H1 (cell line): ENCODE results near the gene COL4A3. TPM values are rescaled to one million over a fixed set of nuclear protein-coding genes. Genes with fewer than 3 reads are reported as not detected.

ENCODE experiments used
- CTCF ChIA-PET: fragments of 300-600 bp; sonication (Branson Sonifier 250); formaldehyde crosslinking; loops from one replicate; lab custom pipeline; 2021; ENCODE audit not compliant: partially characterized antibody; lab: Charles Lee
- POLR2A ChIA-PET: fragments of 300-600 bp; sonication (Branson Sonifier 250); formaldehyde crosslinking; loops from one replicate; lab custom pipeline; 2021; ENCODE audit warnings: inconsistent platforms; ENCODE audit not compliant: partially characterized antibody; lab: Charles Lee
- DNase-seq, 2 experiments: peaks; one replicate each; pipeline versions ENCODE4 v3.0.0 to v3.0.0-alpha.2; 2010 to 2022; ENCODE audit warnings: low spot score in 2 of 2, low read depth in 1 of 2, mixed read lengths in 1 of 2
- FAIRE-seq: peaks from 2 replicates; lab custom pipeline; 2011; peaks lifted over from hg19 to GRCh38; lab: Jason Lieb, UNC
- H2AFZ ChIP-seq: 2 replicates; pipeline ENCODE4 v1.8.1; 2012; ENCODE audit warnings: low read length, inconsistent platforms
- H2AK5ac ChIP-seq: 2 replicates; pipeline ENCODE4 v1.6.1; 2013; ENCODE audit warnings: low read depth, low read length
- H2BK120ac ChIP-seq: replicated peaks from 2 replicates; pipeline ENCODE3; 2013; ENCODE audit warnings: low read depth, low read length, inconsistent platforms
- H2BK12ac ChIP-seq: 2 replicates; pipeline ENCODE4 v1.6.1; 2013; ENCODE audit warnings: low read depth, low read length
- H2BK15ac ChIP-seq: 2 replicates; pipeline ENCODE4 v1.6.1; 2013; ENCODE audit warnings: low read length
- H2BK20ac ChIP-seq: 2 replicates; pipeline ENCODE4 v1.6.1; 2013; ENCODE audit warnings: low read length
- H2BK5ac ChIP-seq: 2 replicates; pipeline ENCODE4 v1.6.1; 2013; ENCODE audit warnings: low read depth, low read length
- H3K14ac ChIP-seq: 2 replicates; pipeline ENCODE4 v1.6.1; 2013; ENCODE audit warnings: inconsistent platforms; ENCODE audit not compliant: insufficient read length
- H3K18ac ChIP-seq: 2 replicates; pipeline ENCODE4 v1.6.1; 2013; ENCODE audit warnings: low read length; ENCODE audit errors: extremely low read depth
- H3K23ac ChIP-seq: 2 replicates; pipeline ENCODE4 v1.6.1; 2013; ENCODE audit warnings: inconsistent platforms; ENCODE audit not compliant: insufficient read length
- H3K23me2 ChIP-seq: 2 replicates; pipeline ENCODE4 v1.6.1; 2013; ENCODE audit warnings: low read depth, low read length
- H3K27ac ChIP-seq: 2 replicates; pipeline ENCODE4 v1.6.1; 2011; ENCODE audit warnings: low read depth, low read length, inconsistent platforms
- H3K27me3 ChIP-seq, 4 experiments: replicated peaks in 1 of 4; 1 replicate in 1 of 4; 2 replicates in 3 of 4; pipeline versions ENCODE4 v1.6.1 to v1.8.1; 2011 to 2013; ENCODE audit warnings: low read length in 3 of 4, mild to moderate bottlenecking in 3 of 4, inconsistent platforms in 2 of 4, mixed read lengths in 2 of 4, moderate library complexity in 1 of 4; ENCODE audit not compliant: control insufficient read depth in 3 of 4, insufficient read depth in 3 of 4; ENCODE audit errors: extremely low read depth in 1 of 4
- H3K36me3 ChIP-seq, 4 experiments: 2 replicates each; pipeline versions ENCODE4 v1.6.1 to v1.8.1; 2011 to 2013; ENCODE audit warnings: mild to moderate bottlenecking in 4 of 4, low read length in 3 of 4, moderate library complexity in 2 of 4, control low read depth in 1 of 4, inconsistent platforms in 1 of 4; ENCODE audit not compliant: insufficient read depth in 4 of 4, control insufficient read depth in 2 of 4
- H3K4ac ChIP-seq: replicated peaks from 2 replicates; pipeline ENCODE3; 2013; ENCODE audit warnings: low read length, low read depth, mixed read lengths, inconsistent platforms; ENCODE audit not compliant: insufficient read length
- H3K4me1 ChIP-seq, 4 experiments: replicated peaks in 1 of 4; 1 replicate in 1 of 4; 2 replicates in 3 of 4; pipeline versions ENCODE4 v1.6.1 to v1.8.1; 2011 to 2013; ENCODE audit warnings: low read length in 3 of 4, inconsistent platforms in 2 of 4, mixed read lengths in 1 of 4; ENCODE audit not compliant: insufficient read depth in 4 of 4, control insufficient read depth in 3 of 4
- H3K4me2 ChIP-seq, 2 experiments: 2 replicates each; pipeline versions ENCODE4 v1.6.1 to v1.8.1; 2011 to 2013; ENCODE audit warnings: low read depth in 2 of 2, low read length in 2 of 2, control low read depth in 1 of 2, inconsistent platforms in 1 of 2, mild to moderate bottlenecking in 1 of 2; ENCODE audit not compliant: insufficient read depth in 1 of 2
- H3K4me3 ChIP-seq, 4 experiments: fragments of 200-600, 300-600 bp in 1 of 4; sonication (generic), shearing (Covaris generic), sonication (Bioruptor Twin) in 1 of 4; 2 replicates each; pipeline versions ENCODE4 v1.5.1 to v1.8.1; 2011 to 2016; ENCODE audit warnings: low read length in 4 of 4, low read depth in 3 of 4, control low read depth in 2 of 4, inconsistent platforms in 2 of 4, mild to moderate bottlenecking in 2 of 4, mixed read lengths in 1 of 4, moderate library complexity in 1 of 4; ENCODE audit not compliant: insufficient read depth in 2 of 4; ENCODE audit errors: extremely low read depth in 1 of 4
- H3K56ac ChIP-seq: replicated peaks from 2 replicates; pipeline ENCODE3; 2013; ENCODE audit warnings: low read depth, mild to moderate bottlenecking, mixed read lengths, low read length, inconsistent platforms; ENCODE audit not compliant: insufficient read length
- H3K79me1 ChIP-seq: 2 replicates; pipeline ENCODE4 v1.6.1; 2013; ENCODE audit warnings: low read depth, low read length, control low read depth
- H3K79me2 ChIP-seq, 2 experiments: 2 replicates each; pipeline versions ENCODE4 v1.6.1 to v1.8.1; 2012 to 2013; ENCODE audit warnings: low read length in 2 of 2, mild to moderate bottlenecking in 2 of 2, inconsistent platforms in 1 of 2; ENCODE audit not compliant: insufficient read depth in 2 of 2, control insufficient read depth in 1 of 2
- H3K9ac ChIP-seq, 4 experiments: replicated peaks in 1 of 4; 1 replicate in 1 of 4; 2 replicates in 3 of 4; pipeline versions ENCODE4 v1.6.1 to v1.8.1; 2011 to 2013; ENCODE audit warnings: low read depth in 3 of 4, low read length in 3 of 4, control low read depth in 2 of 4, mild to moderate bottlenecking in 2 of 4, moderate library complexity in 2 of 4, inconsistent platforms in 1 of 4; ENCODE audit errors: extremely low read depth in 1 of 4
- H3K9me3 ChIP-seq, 2 experiments: 2 replicates each; pipeline versions ENCODE4 v1.6.1 to v1.8.1; 2012 to 2013; ENCODE audit warnings: mild to moderate bottlenecking in 2 of 2, moderate library complexity in 2 of 2, control low read depth in 1 of 2, inconsistent platforms in 1 of 2, low read depth in 1 of 2, low read length in 1 of 2, mixed read lengths in 1 of 2; ENCODE audit not compliant: insufficient read depth in 2 of 2
- H4K20me1 ChIP-seq, 2 experiments: replicated peaks in 1 of 2; 2 replicates each; pipeline versions ENCODE3 to v1.8.1; 2011 to 2013; ENCODE audit warnings: inconsistent platforms in 2 of 2, low read length in 2 of 2, mild to moderate bottlenecking in 1 of 2; ENCODE audit not compliant: insufficient read depth in 2 of 2, control insufficient read depth in 1 of 2
- H4K5ac ChIP-seq: 2 replicates; pipeline ENCODE4 v1.6.1; 2013; ENCODE audit warnings: low read length, low read depth, mixed read lengths, inconsistent platforms; ENCODE audit not compliant: insufficient read length
- H4K8ac ChIP-seq: 2 replicates; pipeline ENCODE4 v1.8.0; 2013; ENCODE audit warnings: mild to moderate bottlenecking, moderate library complexity, low read length, inconsistent platforms; ENCODE audit not compliant: insufficient read depth; ENCODE audit errors: extremely low read depth
- H4K91ac ChIP-seq: replicated peaks from 2 replicates; pipeline ENCODE3; 2013; ENCODE audit warnings: low read length, mixed read lengths, inconsistent platforms; ENCODE audit not compliant: insufficient read length
- BACH1 ChIP-seq: IDR thresholded peaks from 2 replicates; pipeline ENCODE4 v1.6.1; 2012; ENCODE audit warnings: low read length, improper control_type of control experiment
- BCL11A ChIP-seq, 2 experiments: IDR thresholded peaks; one replicate each; pipeline ENCODE4 v1.6.1; 2011; ENCODE audit warnings: low read depth in 2 of 2, low read length in 2 of 2, mild to moderate bottlenecking in 2 of 2
- CBX5 ChIP-seq: fragments of 300-800, 300-1000 bp; sonication (generic); IDR thresholded peaks from 2 replicates; pipeline ENCODE4 v1.7.1; 2016; ENCODE audit warnings: antibody characterized with exemption, low read length, low read depth
- CTCF ChIP-seq, 3 experiments: IDR thresholded peaks; 1 replicate in 2 of 3; 2 replicates in 1 of 3; pipeline versions ENCODE4 v1.5.1 to v1.6.1; 2011; ENCODE audit warnings: low read length in 3 of 3, mild to moderate bottlenecking in 3 of 3, inconsistent platforms in 2 of 3, low read depth in 1 of 3, moderate library complexity in 1 of 3; ENCODE audit not compliant: insufficient read depth in 1 of 3; ENCODE audit errors: control extremely low read depth in 1 of 3
- EZH2 ChIP-seq: fragments of 200-600 bp; sonication (generic); IDR thresholded peaks from 2 replicates; pipeline ENCODE4 v1.7.1; 2012; ENCODE audit warnings: low read depth, mild to moderate bottlenecking, moderate library complexity, low read length, inconsistent platforms; ENCODE audit not compliant: severe bottlenecking
- GABPA ChIP-seq: IDR thresholded peaks from 2 replicates; pipeline ENCODE4 v1.6.1; 2011; ENCODE audit warnings: mild to moderate bottlenecking, low read length, moderate library complexity, borderline replicate concordance; ENCODE audit not compliant: insufficient read depth
- SIRT6 ChIP-seq: IDR thresholded peaks from one replicate; pipeline ENCODE4 v1.7.1; 2012; ENCODE audit warnings: low read length, inconsistent platforms
- SP4 ChIP-seq: IDR thresholded peaks from 2 replicates; pipeline ENCODE4 v1.6.1; 2012; ENCODE audit warnings: low read length, inconsistent platforms
- ZNF274 ChIP-seq: IDR thresholded peaks from 2 replicates; pipeline ENCODE4 v1.7.0; 2012; ENCODE audit warnings: low read length, borderline replicate concordance; ENCODE audit errors: extremely low read depth
- WGBS, 2 experiments: shearing (Covaris generic) in 1 of 2; methylation state at CpG; one replicate each; pipeline versions ENCODE4 v1.1.6 to v1.1.7; 2013 to 2015; ENCODE audit warnings: low lambda C conversion rate in 2 of 2, mixed read lengths in 2 of 2, inconsistent platforms in 1 of 2, low coverage in 1 of 2, missing lambda C conversion rate in 1 of 2; ENCODE audit not compliant: insufficient replicate concordance in 2 of 2, insufficient coverage in 1 of 2, insufficient read length in 1 of 2; ENCODE audit errors: extremely low coverage in 1 of 2, missing lambda C conversion rate in 1 of 2; 5-methylcytosine and 5-hydroxymethylcytosine counted together
- polyA plus RNA-seq, 7 experiments: library from polyadenylated mRNA; depleted of rRNA in 3 of 7; stranded (reverse) in 5 of 7; unstranded in 2 of 7; fragments of >200 nt in 5 of 7; fragments of 200-250 nt in 2 of 7; gene quantifications; 1 replicate in 5 of 7; 2 replicates in 1 of 7; 4 replicates in 1 of 7; pipeline versions ENCODE4 v1.2.1 to v1.2.3, GENCODE V29; 2011 to 2013; ENCODE audit warnings: missing spikeins in 2 of 7, mixed read lengths in 2 of 7
- total RNA-seq: library from RNA; stranded (reverse); fragmentation: NEBNext Ultra II Directional; extraction: Animal tissue kit (Norgen Biotek cat#: 25700); gene quantifications from 2 replicates; pipeline ENCODE4 v1.2.1, GENCODE V29; 2021

The COL4A3 gene
- total and polyA plus RNA-seq, 2 of the 8 experiments (the other 6 are each of a cell fraction or from before 2014, with no cell fraction given): 0.12 to 0.17 TPM

DNA sequence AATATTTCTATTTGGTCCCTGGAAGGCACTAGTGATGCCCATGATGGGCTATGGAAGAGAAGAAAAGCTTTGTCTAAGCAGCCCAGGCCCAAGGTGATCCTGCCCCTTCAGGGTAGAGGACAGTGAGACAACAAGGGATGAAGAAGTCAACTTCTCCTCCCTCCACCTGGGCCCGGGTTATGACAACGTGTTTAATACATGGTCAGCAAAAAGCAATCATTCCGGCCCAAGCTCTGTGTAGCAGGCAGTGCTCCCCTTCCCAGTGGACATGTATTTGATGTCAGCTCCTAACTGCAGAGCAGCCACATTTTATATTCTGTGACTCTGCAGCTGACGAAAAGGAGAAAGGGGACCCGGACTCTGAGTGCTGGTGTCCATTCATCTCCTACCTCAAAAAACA, 93.4 kb downstream of the COL4A3 start:
- H4K20me1 ChIP-seq: no peaks in the 10 kb centered on the region
- H3K4ac ChIP-seq: no peak overlapping the region
- H3K18ac ChIP-seq: no peak overlapping the region
- no peaks in the 10 kb centered on the region for H3K23me2 ChIP-seq
- no peak overlapping the region for H2AK5ac ChIP-seq
- no peak overlapping the region for H2BK5ac ChIP-seq
- H2BK120ac ChIP-seq: no peak overlapping the region
- WGBS, 2 experiments: 85% methylated on average over 5 of the region's 5 CpGs; no CpG with 5 or more reads in 1 of the 2 experiments
- H2BK15ac ChIP-seq: no peak overlapping the region
- H3K9me3 ChIP-seq: no peaks in the 10 kb centered on the region
- H2AFZ ChIP-seq: no peak overlapping the region
- ChIA-PET POLR2A (no interaction called here), CTCF (no interaction called here)
- H3K9ac ChIP-seq: no peak overlapping the region
- H3K23ac ChIP-seq: no peak overlapping the region
- H3K79me2 ChIP-seq: no peaks in the 10 kb centered on the region
- H3K4me3 ChIP-seq: no peak overlapping the region
- no peaks in the 10 kb centered on the region for H3K36me3 ChIP-seq
- no peaks in the 10 kb centered on the region for H3K4me1 ChIP-seq
- no peak for FAIRE-seq
- H2BK20ac ChIP-seq: no peak overlapping the region
- no peak overlapping the region for H3K27ac ChIP-seq
- no peak overlapping the region for H3K56ac ChIP-seq
- H2BK12ac ChIP-seq: no peak overlapping the region
- H4K8ac ChIP-seq: no peak overlapping the region
- no peak for DNase-seq
- no peaks in the 10 kb centered on the region for H3K79me1 ChIP-seq
- peaks cover 0 to 1% (median 0%) of the 10 kb centered on the region in 4 experiments; a peak in 1 of 7 replicates for H3K27me3 ChIP-seq
- H3K4me2 ChIP-seq: no peak overlapping the region
- H4K91ac ChIP-seq: no peak overlapping the region
- TF ChIP-seq EZH2 (no peak), BACH1 (no peak), SIRT6 (no peak), CTCF (IDR thresholded peaks at IDR 0.05; ENCODE audit: control extremely low read depth in 1 of 3, insufficient read depth in 1 of 3, low read depth in 1 of 3, low read length in 3 of 3) (no peak), CBX5 (no peak), SP4 (no peak), GABPA (no peak), ZNF274 (no peak), BCL11A (IDR thresholded peaks at IDR 0.05; ENCODE audit: low read depth in 2 of 2, low read length in 2 of 2) (no peak)
- no peak overlapping the region for H3K14ac ChIP-seq
- no peak overlapping the region for H4K5ac ChIP-seq
